GM19463 (cell line): ENCODE measurements around the gene ZNF366.

Experiments used
- ATAC-seq: cut with Tn5 transposase; IDR thresholded peaks from one replicate; pipeline ENCODE4 v1.9.1; 2021; ENCODE audit warnings: mild to moderate bottlenecking, moderate library complexity; ENCODE audit not compliant: unreplicated experiment

The ZNF366 gene

GRCh38 chr5:72507231-72507906 lies at the start of gene ZNF366:
Gene ZNF366, minus strand, starts transcription at chr5:72507410. Its CDS starts 45,914 bp downstream, at chr5:72461496.
- no peak for ATAC-seq

- peak; percentile 83 for ATAC-seq
Observed at GRCh38 chr5:72556351-72557166, 49.3 kb upstream of the ZNF366 start.

GRCh38 chr5:72555871-72556270 lies 48.7 kb upstream of the ZNF366 start:
- ATAC-seq: no peak

- no peak for ATAC-seq
Observed at GRCh38 chr5:72554897-72555296, 47.7 kb upstream of the ZNF366 start.

- no peak for ATAC-seq
Observed at GRCh38 chr5:72552041-72552557, 44.9 kb upstream of the ZNF366 start.

GRCh38 chr5:72550595-72550994 lies 43.4 kb upstream of the ZNF366 start:
- no peak for ATAC-seq

- ATAC-seq: no peak
Observed at GRCh38 chr5:72543811-72544210, 36.6 kb upstream of the ZNF366 start.

GRCh38 chr5:72543365-72543764 lies 36.2 kb upstream of the ZNF366 start:
- ATAC-seq: no peak

GRCh38 chr5:72542695-72543094 lies 35.5 kb upstream of the ZNF366 start:
- no peak for ATAC-seq

GRCh38 chr5:72541501-72542225 lies 34.5 kb upstream of the ZNF366 start:
- ATAC-seq: no peak

GRCh38 chr5:72540759-72541438 lies 33.7 kb upstream of the ZNF366 start:
- ATAC-seq: no peak

GRCh38 chr5:72539726-72540125 lies 32.5 kb upstream of the ZNF366 start:
- no peak for ATAC-seq

GRCh38 chr5:72539038-72539437 lies 31.8 kb upstream of the ZNF366 start:
- ATAC-seq: no peak

- no peak for ATAC-seq
Observed at GRCh38 chr5:72537166-72537565, 30.0 kb upstream of the ZNF366 start.

- no peak for ATAC-seq
Observed at GRCh38 chr5:72531496-72532190, 24.4 kb upstream of the ZNF366 start.

GRCh38 chr5:72530196-72530595 lies 23.0 kb upstream of the ZNF366 start:
- ATAC-seq: no peak

- no peak for ATAC-seq
Observed at GRCh38 chr5:72529383-72529782, 22.2 kb upstream of the ZNF366 start.

- ATAC-seq: no peak
Observed at GRCh38 chr5:72525816-72526215, 18.6 kb upstream of the ZNF366 start.

- no peak for ATAC-seq
Observed at GRCh38 chr5:72523960-72524582, 16.9 kb upstream of the ZNF366 start.

- no peak for ATAC-seq
Observed at GRCh38 chr5:72522607-72523006, 15.4 kb upstream of the ZNF366 start.
